Mucosa of descending colon (tissue), 3 donors: ENCODE measurements around the gene RIPOR3. TPM values are rescaled to one million over a fixed set of nuclear protein-coding genes. Genes with fewer than 3 reads are reported as not detected.

Source experiments
- ATAC-seq: fragments of 200-7000 bp; cut with Tn5 transposase; one replicate; pipeline ENCODE4 v1.9.1; 2020; ENCODE audit warnings: mild to moderate bottlenecking, moderate library complexity
- DNase-seq, 3 donors: peaks; one replicate each; pipeline ENCODE4 v3.0.0-alpha.2; 2020
- H3K36me3 ChIP-seq: fragments of 200-600 bp; one replicate; pipeline ENCODE4 v1.8.0; 2021; ENCODE audit warnings: low read depth, mild to moderate bottlenecking
- H3K4me1 ChIP-seq: fragments of 200-600 bp; one replicate; pipeline ENCODE4 v1.8.0; 2021; ENCODE audit warnings: low read depth, mild to moderate bottlenecking
- H3K4me3 ChIP-seq: fragments of 200-600 bp; one replicate; pipeline ENCODE4 v1.8.0; 2021; ENCODE audit warnings: mild to moderate bottlenecking
- H3K9me3 ChIP-seq: fragments of 200-600 bp; one replicate; pipeline ENCODE4 v1.8.0; 2021; ENCODE audit warnings: mild to moderate bottlenecking
- intact Hi-C, 2 donors: fragments of 100-400 bp; cut with DNase I in 1 of 2; cut with micrococcal nuclease in 1 of 2; formaldehyde crosslinking; loops; one replicate each; pipeline versions ENCODE4 v1.11.0 to v1.11.1; 2022; cut with DNase I, micrococcal nuclease
- total RNA-seq, 3 donors: library from RNA; stranded (reverse); fragmentation: NEBNext Ultra II Directional in 2 of 3; extraction: Animal tissue kit (Norgen Biotek cat#: 25700) in 2 of 3; gene quantifications; one replicate each; pipeline versions ENCODE4 v1.2.1 to v1.2.4, GENCODE V29; 2021 to 2023
- TF ChIP-seq, protein P1 (sequence below): fragments of 200-600 bp; IDR thresholded peaks from one replicate; pipeline ENCODE4 v1.8.0; 2022; ENCODE audit warnings: antibody characterized with exemption, mild to moderate bottlenecking
- donor health status: DM: no; HTN: no; CAD: no; lungs with moderate emphysema.
- donor health status: DM: no; HTN: no; CAD: no.
- donor health status: DM: no; HTN: yes; CAD: no.

The RIPOR3 gene
- total RNA-seq, 3 donors from 2014 or later: 2.2 to 13.4 (median 5.8) TPM

DNA sequence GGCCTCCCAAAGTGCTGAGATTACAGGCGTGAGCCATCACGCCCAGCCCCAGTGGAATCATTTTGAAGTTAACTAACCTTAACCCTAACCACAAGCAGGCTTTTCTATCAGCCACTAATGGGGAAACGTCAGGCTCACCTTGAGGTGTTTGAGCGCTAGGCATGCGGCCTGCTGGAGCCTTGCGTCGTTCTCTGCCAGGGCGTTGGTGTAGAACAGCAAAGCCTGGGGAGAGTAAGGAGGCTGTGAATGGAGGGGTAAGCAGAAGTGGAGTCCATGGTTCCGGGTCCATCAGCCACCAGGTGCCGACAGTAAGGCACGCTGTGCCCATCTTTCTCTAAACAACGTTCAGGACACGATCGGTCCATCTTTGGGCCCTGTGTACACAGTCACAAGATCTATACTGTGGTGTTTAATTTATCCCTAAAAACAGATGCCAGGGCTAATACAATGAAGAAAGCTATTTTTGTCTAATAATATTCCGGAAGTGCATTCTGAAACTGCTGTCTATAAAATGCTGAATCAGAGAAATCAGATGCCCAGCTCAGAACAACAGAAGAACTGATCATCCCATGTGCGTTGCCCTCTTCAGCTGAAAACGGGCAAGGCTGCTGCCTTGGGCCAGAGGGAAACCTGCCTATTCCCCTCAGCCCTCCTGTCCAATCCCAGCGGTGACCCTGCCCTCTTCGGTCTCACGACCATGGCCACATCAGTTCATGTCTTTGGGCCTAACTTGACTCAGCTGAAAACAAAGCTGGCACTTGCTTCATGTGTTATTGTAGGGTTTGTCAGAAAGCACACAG lies 101.6 kb downstream of the RIPOR3 start:
- Histone ChIP-seq H3K4me1 (no peaks in the 10 kb centered on the region), H3K9me3 (no peaks in the 10 kb centered on the region), H3K4me3 (no peak overlapping the region), H3K36me3 (no peaks in the 10 kb centered on the region)
- DNase-seq (no peak), ATAC-seq (no peak)
- TF ChIP-seq, protein P1, sequence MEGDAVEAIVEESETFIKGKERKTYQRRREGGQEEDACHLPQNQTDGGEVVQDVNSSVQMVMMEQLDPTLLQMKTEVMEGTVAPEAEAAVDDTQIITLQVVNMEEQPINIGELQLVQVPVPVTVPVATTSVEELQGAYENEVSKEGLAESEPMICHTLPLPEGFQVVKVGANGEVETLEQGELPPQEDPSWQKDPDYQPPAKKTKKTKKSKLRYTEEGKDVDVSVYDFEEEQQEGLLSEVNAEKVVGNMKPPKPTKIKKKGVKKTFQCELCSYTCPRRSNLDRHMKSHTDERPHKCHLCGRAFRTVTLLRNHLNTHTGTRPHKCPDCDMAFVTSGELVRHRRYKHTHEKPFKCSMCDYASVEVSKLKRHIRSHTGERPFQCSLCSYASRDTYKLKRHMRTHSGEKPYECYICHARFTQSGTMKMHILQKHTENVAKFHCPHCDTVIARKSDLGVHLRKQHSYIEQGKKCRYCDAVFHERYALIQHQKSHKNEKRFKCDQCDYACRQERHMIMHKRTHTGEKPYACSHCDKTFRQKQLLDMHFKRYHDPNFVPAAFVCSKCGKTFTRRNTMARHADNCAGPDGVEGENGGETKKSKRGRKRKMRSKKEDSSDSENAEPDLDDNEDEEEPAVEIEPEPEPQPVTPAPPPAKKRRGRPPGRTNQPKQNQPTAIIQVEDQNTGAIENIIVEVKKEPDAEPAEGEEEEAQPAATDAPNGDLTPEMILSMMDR: no peak
- intact Hi-C loops: no loop called here

GRCh38 chr20:50588034-50588736 lies 103.2 kb downstream of the RIPOR3 start:
- Histone ChIP-seq H3K4me1 (no peaks in the 10 kb centered on the region), H3K9me3 (no peaks in the 10 kb centered on the region), H3K36me3 (no peaks in the 10 kb centered on the region), H3K4me3 (no peak overlapping the region)
- ATAC-seq (peak; percentile 85), DNase-seq (peak; percentile 74 to 85 (median 84))
- intact Hi-C loops: no loop called here
- TF ChIP-seq, protein P1: peak; percentile 82

DNA sequence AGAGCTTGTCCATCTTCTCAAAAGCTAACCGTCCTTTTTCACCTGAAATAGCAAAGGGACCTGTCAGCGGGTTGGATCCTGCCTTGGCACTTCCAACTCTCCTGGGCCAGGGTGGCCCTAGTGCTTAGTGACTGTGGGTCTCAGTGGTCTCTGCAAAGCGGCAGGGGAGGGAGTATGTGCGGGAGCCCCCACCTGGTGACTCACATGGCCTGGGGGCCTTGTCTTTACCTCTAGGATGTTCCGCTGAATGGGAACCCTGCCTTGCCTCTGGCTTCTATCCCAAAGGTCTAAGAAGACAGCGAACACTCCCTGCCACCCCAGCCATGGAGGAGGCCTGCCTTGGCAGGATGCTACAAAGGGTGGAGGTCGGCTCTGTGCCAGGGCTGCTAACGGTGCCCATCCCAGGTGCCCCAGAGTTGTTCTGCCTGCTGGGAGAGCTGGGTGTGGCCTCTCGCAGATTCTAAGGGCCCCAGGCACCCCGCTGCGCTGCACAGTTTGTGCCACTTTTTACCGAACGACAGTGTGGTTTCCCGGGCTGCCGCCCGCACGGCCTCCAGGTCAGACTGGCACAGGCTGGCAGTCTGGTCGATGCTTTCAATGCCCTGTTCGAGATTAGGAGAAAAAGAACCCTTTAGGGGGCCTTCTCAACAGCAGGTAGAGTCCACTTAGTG lies 103.9 kb downstream of the RIPOR3 start:
- DNase-seq: peak in 2 of 3 donors; percentile 44 to 61
- peak; percentile 36 for ATAC-seq
- TF ChIP-seq, protein P1: no peak
- H3K36me3 ChIP-seq: no peaks in the 10 kb centered on the region
- H3K4me1 ChIP-seq: no peaks in the 10 kb centered on the region
- intact Hi-C loops: no loop called here
- H3K9me3 ChIP-seq: no peaks in the 10 kb centered on the region
- no peak overlapping the region for H3K4me3 ChIP-seq

- H3K9me3 ChIP-seq: no peaks in the 10 kb centered on the region
- H3K4me3 ChIP-seq: no peak overlapping the region
- DNase-seq (peak in 1 of 3 donors; percentile 12), ATAC-seq (no peak)
- TF ChIP-seq, protein P1: no peak
- no peaks in the 10 kb centered on the region for H3K4me1 ChIP-seq
- intact Hi-C loops: no loop called here
- no peaks in the 10 kb centered on the region for H3K36me3 ChIP-seq
These were observed 104.7 kb downstream of the RIPOR3 start for GRCh38 chr20:50586531-50587232.

GRCh38 chr20:50585678-50586077 lies 105.7 kb downstream of the RIPOR3 start:
- ATAC-seq (no peak), DNase-seq (no peak)
- no peaks in the 10 kb centered on the region for H3K9me3 ChIP-seq
- no peak overlapping the region for H3K4me3 ChIP-seq
- no peaks in the 10 kb centered on the region for H3K4me1 ChIP-seq
- intact Hi-C loops: no loop called here
- H3K36me3 ChIP-seq: no peaks in the 10 kb centered on the region
- TF ChIP-seq, protein P1: no peak
